Measurements from ENCODE around the gene TAOK3. TPM values are rescaled to one million over a fixed set of nuclear protein-coding genes. Genes with fewer than 3 reads are reported as not detected.

The TAOK3 gene
- 10 to 100 TPM; 34.6 to 44.9 (median 39.6) TPM for total RNA-seq

- TF ChIP-seq POLR2AphosphoS5 (IDR thresholded peaks at IDR 0.05) (peak; percentile 91 to 98), EP300 (IDR thresholded peaks at IDR 0.05) (no peak), POLR2A (IDR thresholded peaks at IDR 0.05; ENCODE audit: low read depth) (peak; percentile 82), CTCF (IDR thresholded peaks at IDR 0.05) (no peak)
- DNase-seq (ENCODE audit: extremely low spot score) = peak; percentile 100
- H3K36me3 ChIP-seq = no peaks in the 10 kb centered on the region
- intact Hi-C loops (cut with DNase I) = loop anchor here (2.0 to 5.0 kb wide), 2 partner anchors 184 to 311 kb away; partner anchors contain the start of gene WSB2
- peak within 1 kb of the TSS; percentile 84 to 95 (median 88) for H3K4me3 ChIP-seq
- peaks cover 0 to 5% (median 0%) of the 10 kb centered on the region in 4 donors for H3K27me3 ChIP-seq
- 3% methylated on average over 23 of the region's 75 CpGs for WGBS
- H3K27ac ChIP-seq (replicated peaks in 1 of 4) = peak within 1 kb of the TSS; percentile 88 to 96 (median 92)
- H3K4me1 ChIP-seq = peaks cover 40 to 63% (median 59%) of the 10 kb centered on the region in 4 donors
- H3K9me3 ChIP-seq = no peaks in the 10 kb centered on the region
Observed at GRCh38 chr12:118372541-118373495, at the start of gene TAOK3. TSS of gene TAOK3 (minus strand) at chr12:118372907. CDS start at chr12:118255567, 117,340 bp downstream.

GRCh38 chr12:118420673-118421072 lies 48.0 kb upstream of the TAOK3 start:
- intact Hi-C loops (cut with DNase I) = no loop called here
- no peaks in the 10 kb centered on the region for H3K27me3 ChIP-seq
- H3K36me3 ChIP-seq = peaks cover 7 to 24% (median 14%) of the 10 kb centered on the region in 4 donors
- H3K27ac ChIP-seq (replicated peaks in 1 of 4) = no peak overlapping the region
- no peak for DNase-seq (ENCODE audit: extremely low spot score)
- no peak for TF ChIP-seq EP300 (IDR thresholded peaks at IDR 0.05)
- no peak for TF ChIP-seq CTCF (IDR thresholded peaks at IDR 0.05)
- no peak for TF ChIP-seq POLR2A (IDR thresholded peaks at IDR 0.05; ENCODE audit: low read depth)
- TF ChIP-seq POLR2AphosphoS5 (IDR thresholded peaks at IDR 0.05) = no peak
- WGBS = 94% methylated on average over 3 of the region's 3 CpGs
- no peaks in the 10 kb centered on the region for H3K4me1 ChIP-seq
- no peak overlapping the region for H3K4me3 ChIP-seq
- no peaks in the 10 kb centered on the region for H3K9me3 ChIP-seq

- intact Hi-C loops (cut with DNase I) = no loop called here
- no peaks in the 10 kb centered on the region for H3K4me1 ChIP-seq
- H3K4me3 ChIP-seq = no peak overlapping the region
- H3K36me3 ChIP-seq = peaks cover 23 to 46% (median 35%) of the 10 kb centered on the region in 4 donors
- no peak overlapping the region for H3K27ac ChIP-seq (replicated peaks in 1 of 4)
- DNase-seq (ENCODE audit: extremely low spot score) = no peak
- H3K27me3 ChIP-seq = no peaks in the 10 kb centered on the region
- no peaks in the 10 kb centered on the region for H3K9me3 ChIP-seq
- TF ChIP-seq CTCF (IDR thresholded peaks at IDR 0.05) (no peak), POLR2AphosphoS5 (IDR thresholded peaks at IDR 0.05) (no peak), POLR2A (IDR thresholded peaks at IDR 0.05; ENCODE audit: low read depth) (no peak), EP300 (IDR thresholded peaks at IDR 0.05) (no peak)
- 33% methylated on average over 1 of the region's 1 CpG for WGBS
Observed at GRCh38 chr12:118418385-118419057, 45.8 kb upstream of the TAOK3 start.

GRCh38 chr12:118417942-118418341 lies 45.2 kb upstream of the TAOK3 start:
- no peaks in the 10 kb centered on the region for H3K4me1 ChIP-seq
- WGBS = 96% methylated on average over 3 of the region's 3 CpGs
- H3K27ac ChIP-seq (replicated peaks in 1 of 4) = no peak overlapping the region
- H3K27me3 ChIP-seq = no peaks in the 10 kb centered on the region
- TF ChIP-seq CTCF (IDR thresholded peaks at IDR 0.05) (no peak), EP300 (IDR thresholded peaks at IDR 0.05) (no peak), POLR2A (IDR thresholded peaks at IDR 0.05; ENCODE audit: low read depth) (no peak), POLR2AphosphoS5 (IDR thresholded peaks at IDR 0.05) (no peak)
- no peaks in the 10 kb centered on the region for H3K9me3 ChIP-seq
- intact Hi-C loops (cut with DNase I) = no loop called here
- peaks cover 24 to 51% (median 40%) of the 10 kb centered on the region in 4 donors for H3K36me3 ChIP-seq
- H3K4me3 ChIP-seq = no peak overlapping the region
- DNase-seq (ENCODE audit: extremely low spot score) = no peak

All from esophagus muscularis mucosa (tissue), 4 donors.